Measurements from ENCODE around the gene SRI.
"Not testable (repeated sequence)": the region's sequence is repeated elsewhere in the genome, so short reads cannot be mapped to it uniquely, and the experiment has no call there.

The SRI gene, protein sequence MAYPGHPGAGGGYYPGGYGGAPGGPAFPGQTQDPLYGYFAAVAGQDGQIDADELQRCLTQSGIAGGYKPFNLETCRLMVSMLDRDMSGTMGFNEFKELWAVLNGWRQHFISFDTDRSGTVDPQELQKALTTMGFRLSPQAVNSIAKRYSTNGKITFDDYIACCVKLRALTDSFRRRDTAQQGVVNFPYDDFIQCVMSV

GRCh38 chr7:88219781-88220747 lies at the start of gene SRI:
Gene SRI (minus strand): TSS chr7:88220038. CDS start chr7:88220026, 12 bp downstream.
- DNase-seq (ENCODE audit: low read depth), result peak; percentile 83
- peak; percentile 22 for TF ChIP-seq CTCF (IDR thresholded peaks at IDR 0.05; ENCODE audit: low read length, missing control alignments)
- peak within 1 kb of the TSS; percentile 89 for H3K4me3 ChIP-seq (replicated peaks; ENCODE audit: low read depth, low read length)

GRCh38 chr7:88269586-88269985 lies 49.7 kb upstream of the SRI start:
- no peak for TF ChIP-seq CTCF (IDR thresholded peaks at IDR 0.05; ENCODE audit: low read length, missing control alignments)
- H3K4me3 ChIP-seq (replicated peaks; ENCODE audit: low read depth, low read length), result no peak overlapping the region
- no peak for DNase-seq (ENCODE audit: low read depth)

DNA sequence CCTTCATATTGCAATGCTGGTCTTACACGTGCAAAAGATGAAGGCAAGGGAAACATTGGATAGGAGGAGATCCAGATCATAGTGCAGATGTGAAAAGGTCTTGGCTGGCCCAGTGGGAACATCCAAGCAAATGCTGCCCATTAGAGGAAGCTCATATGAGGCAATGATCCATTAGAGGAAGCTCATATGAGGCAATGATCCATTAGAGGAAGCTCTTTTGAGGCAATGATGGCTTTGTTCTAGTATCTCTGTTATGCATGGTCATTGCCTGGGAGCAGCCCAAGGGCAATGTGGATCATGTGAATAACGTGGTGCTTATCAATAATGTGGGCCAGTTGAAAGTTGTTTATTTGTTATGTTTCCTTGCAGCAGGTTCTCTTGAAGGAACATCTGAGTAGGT lies 49.0 kb upstream of the SRI start:
- no peak for DNase-seq (ENCODE audit: low read depth)
- H3K4me3 ChIP-seq (replicated peaks; ENCODE audit: low read depth, low read length), result no peak overlapping the region
- no peak for TF ChIP-seq CTCF (IDR thresholded peaks at IDR 0.05; ENCODE audit: low read length, missing control alignments)

- H3K4me3 ChIP-seq (replicated peaks; ENCODE audit: low read depth, low read length), result no peak overlapping the region
- DNase-seq (ENCODE audit: low read depth), result no peak
- no peak for TF ChIP-seq CTCF (IDR thresholded peaks at IDR 0.05; ENCODE audit: low read length, missing control alignments)
These were observed 48.2 kb upstream of the SRI start for GRCh38 chr7:88268051-88268450.

GRCh38 chr7:88267421-88267820 lies 47.6 kb upstream of the SRI start:
- no peak overlapping the region for H3K4me3 ChIP-seq (replicated peaks; ENCODE audit: low read depth, low read length)
- DNase-seq (ENCODE audit: low read depth), result no peak
- no peak for TF ChIP-seq CTCF (IDR thresholded peaks at IDR 0.05; ENCODE audit: low read length, missing control alignments)

- not testable (repeated sequence) for DNase-seq (ENCODE audit: low read depth); H3K4me3 ChIP-seq (replicated peaks; ENCODE audit: low read depth, low read length)
These were observed 45.1 kb upstream of the SRI start for GRCh38 chr7:88264987-88265386.

DNA sequence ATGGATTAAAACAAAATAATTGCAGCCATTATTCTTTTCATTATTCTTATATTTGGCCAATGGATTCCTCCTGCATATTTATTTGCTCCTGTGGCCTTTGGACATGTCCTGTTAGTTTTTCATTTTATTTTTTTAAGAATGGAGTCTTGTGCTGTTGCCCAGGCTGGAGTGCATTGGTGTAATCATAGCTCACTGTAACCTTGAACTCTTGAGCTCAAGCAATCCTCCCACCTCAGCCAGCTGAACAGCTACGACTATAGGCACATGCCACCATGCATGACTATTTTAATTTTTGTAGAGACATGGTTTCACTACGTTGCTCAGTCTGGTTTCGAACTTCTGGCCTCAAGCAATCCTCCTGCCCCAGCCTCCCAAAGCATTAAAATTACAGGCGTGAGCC lies 42.7 kb upstream of the SRI start:
- no peak for TF ChIP-seq CTCF (IDR thresholded peaks at IDR 0.05; ENCODE audit: low read length, missing control alignments)
- DNase-seq (ENCODE audit: low read depth), result no peak
- H3K4me3 ChIP-seq (replicated peaks; ENCODE audit: low read depth, low read length), result no peak overlapping the region

Data from fibroblast of pulmonary artery (primary cell).